ENCODE measurements around the gene PHF14.
"Not testable (repeated sequence)": the region's sequence is repeated elsewhere in the genome, so short reads cannot be mapped to it uniquely, and the experiment has no call there.

The PHF14 gene

GRCh38 chr7:10973061-10973941 is at the start of gene PHF14:
Gene PHF14 (plus strand): TSS chr7:10973872. CDS start chr7:10974324, 452 bp downstream.
- peak; percentile 66 to 96 (median 94) for DNase-seq

GRCh38 chr7:10924370-10924769 is 49.3 kb upstream of the PHF14 start:
- DNase-seq: no peak

GRCh38 chr7:10928203-10928602 is 45.5 kb upstream of the PHF14 start:
- not testable (repeated sequence) for DNase-seq

- DNase-seq: no peak
These were observed 43.1 kb upstream of the PHF14 start for GRCh38 chr7:10930551-10930950.

GRCh38 chr7:10931161-10931560 is 42.5 kb upstream of the PHF14 start:
- no peak for DNase-seq

- DNase-seq: no peak
These were observed 39.4 kb upstream of the PHF14 start for GRCh38 chr7:10934292-10934691.

GRCh38 chr7:10939237-10939910 is 34.3 kb upstream of the PHF14 start:
- peak in 2 of 14 donors; percentile 36 to 45 for DNase-seq

- peak; percentile 19 to 96 (median 93) for DNase-seq
These were observed 33.6 kb upstream of the PHF14 start for GRCh38 chr7:10939911-10940703.

GRCh38 chr7:10940704-10941355 is 32.8 kb upstream of the PHF14 start:
- DNase-seq: peak in 4 of 14 donors; percentile 10 to 39 (median 15)

- no peak for DNase-seq
These were observed 23.2 kb upstream of the PHF14 start for GRCh38 chr7:10950494-10950893.

- not testable (repeated sequence) for DNase-seq
These were observed 22.6 kb upstream of the PHF14 start for GRCh38 chr7:10950974-10951578.

GRCh38 chr7:10952588-10952987 is 21.1 kb upstream of the PHF14 start:
- no peak for DNase-seq

GRCh38 chr7:10953078-10953750 is 20.5 kb upstream of the PHF14 start:
- DNase-seq: not testable (repeated sequence)

- no peak for DNase-seq
These were observed 17.1 kb upstream of the PHF14 start for GRCh38 chr7:10956528-10956927.

GRCh38 chr7:10960242-10960641 is 13.4 kb upstream of the PHF14 start:
- not testable (repeated sequence) for DNase-seq

- DNase-seq: not testable (repeated sequence)
These were observed 8.7 kb upstream of the PHF14 start for GRCh38 chr7:10965016-10965415.

- DNase-seq: no peak
These were observed 1.5 kb upstream of the PHF14 start for GRCh38 chr7:10972174-10972573.

- peak in 6 of 14 donors; percentile 20 to 56 (median 37) for DNase-seq
These were observed 555 bp downstream of the PHF14 start for GRCh38 chr7:10973942-10974911.

- no peak for DNase-seq
These were observed 3.4 kb downstream of the PHF14 start for GRCh38 chr7:10977113-10977512.

GRCh38 chr7:10981317-10981716 is 7.6 kb downstream of the PHF14 start:
- no peak for DNase-seq

Data from C1 segment of cervical spinal cord (tissue), 14 donors.